Measurements from ENCODE around the gene EIF6. TPM values are rescaled to one million over a fixed set of nuclear protein-coding genes. Genes with fewer than 3 reads are reported as not detected.

The EIF6 gene
- total and polyA plus RNA-seq, 10 donors = 50.5 to 121 (median 68.0) TPM

DNA sequence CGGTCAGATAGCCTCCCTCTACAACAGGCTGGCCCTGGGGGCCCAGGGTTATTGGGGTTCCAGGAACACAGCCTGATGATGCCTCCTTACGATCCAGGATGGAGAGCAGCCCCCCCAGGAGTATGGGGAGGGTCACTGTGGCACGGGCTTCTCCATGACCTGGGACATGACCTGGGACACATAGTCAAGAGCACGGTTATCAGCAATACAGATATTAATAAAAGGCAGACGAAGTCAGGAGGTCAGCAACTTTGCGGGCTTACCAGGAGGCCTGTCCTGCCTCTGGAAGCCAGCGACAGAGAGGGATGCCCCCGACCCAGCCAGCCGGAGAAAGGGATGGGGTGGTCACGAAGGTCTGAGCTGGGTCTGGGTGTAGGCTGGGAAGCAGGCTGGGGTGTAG is 7.4 kb downstream of the EIF6 start:
- intact Hi-C loops (cut with DNase I; ENCODE audit: low total_unique reads) = no loop called here
- peak overlapping the region; percentile 54 to 89 (median 66) for H3K4me3 ChIP-seq
- peaks cover 0 to 85% (median 38%) of the 10 kb centered on the region in 6 donors for H3K36me3 ChIP-seq
- H3K27me3 ChIP-seq (replicated peaks in 1 of 7) = no peaks in the 10 kb centered on the region
- TF ChIP-seq POLR2AphosphoS5 (IDR thresholded peaks at IDR 0.05) (no peak), POLR2A (IDR thresholded peaks at IDR 0.05) (no peak)
- TF ChIP-seq, protein P1, sequence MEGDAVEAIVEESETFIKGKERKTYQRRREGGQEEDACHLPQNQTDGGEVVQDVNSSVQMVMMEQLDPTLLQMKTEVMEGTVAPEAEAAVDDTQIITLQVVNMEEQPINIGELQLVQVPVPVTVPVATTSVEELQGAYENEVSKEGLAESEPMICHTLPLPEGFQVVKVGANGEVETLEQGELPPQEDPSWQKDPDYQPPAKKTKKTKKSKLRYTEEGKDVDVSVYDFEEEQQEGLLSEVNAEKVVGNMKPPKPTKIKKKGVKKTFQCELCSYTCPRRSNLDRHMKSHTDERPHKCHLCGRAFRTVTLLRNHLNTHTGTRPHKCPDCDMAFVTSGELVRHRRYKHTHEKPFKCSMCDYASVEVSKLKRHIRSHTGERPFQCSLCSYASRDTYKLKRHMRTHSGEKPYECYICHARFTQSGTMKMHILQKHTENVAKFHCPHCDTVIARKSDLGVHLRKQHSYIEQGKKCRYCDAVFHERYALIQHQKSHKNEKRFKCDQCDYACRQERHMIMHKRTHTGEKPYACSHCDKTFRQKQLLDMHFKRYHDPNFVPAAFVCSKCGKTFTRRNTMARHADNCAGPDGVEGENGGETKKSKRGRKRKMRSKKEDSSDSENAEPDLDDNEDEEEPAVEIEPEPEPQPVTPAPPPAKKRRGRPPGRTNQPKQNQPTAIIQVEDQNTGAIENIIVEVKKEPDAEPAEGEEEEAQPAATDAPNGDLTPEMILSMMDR (IDR thresholded peaks at IDR 0.05 in 8 of 11, conservative IDR thresholded peaks at IDR 0.05 in 3 of 11) = no peak
- H3K9me3 ChIP-seq = no peaks in the 10 kb centered on the region
- 11 to 19% (median 13%) methylated on average over 4 to 10 of the region's 10 CpGs for WGBS, 5 donors
- peaks cover 15 to 64% (median 30%) of the 10 kb centered on the region in 6 donors for H3K4me1 ChIP-seq
- peak overlapping the region; percentile 91 to 100 (median 99) for H3K27ac ChIP-seq
- DNase-seq = peak; percentile 82

DNA sequence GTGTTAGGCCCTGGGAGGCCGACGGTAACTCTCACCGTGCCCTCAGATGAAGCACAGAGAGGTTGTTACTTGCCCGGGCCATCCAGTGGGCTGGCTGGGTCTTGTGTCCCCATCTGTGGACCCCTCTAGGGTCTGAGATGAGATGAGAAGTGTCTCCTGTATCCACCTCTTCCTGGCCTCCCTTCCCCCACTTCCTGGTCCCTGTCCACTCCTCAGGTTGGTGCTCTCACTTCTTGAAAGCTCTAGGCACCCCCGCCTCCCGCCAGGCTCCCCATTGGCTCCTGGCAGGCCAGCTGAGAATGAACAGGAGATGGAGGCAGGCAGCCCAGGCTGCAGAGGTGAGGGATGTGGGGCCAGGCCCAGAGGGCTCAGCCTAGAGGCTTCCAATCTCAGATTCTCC is 8.2 kb downstream of the EIF6 start:
- peaks cover 15 to 56% (median 28%) of the 10 kb centered on the region in 6 donors for H3K4me1 ChIP-seq
- intact Hi-C loops (cut with DNase I; ENCODE audit: low total_unique reads) = no loop called here
- H3K9me3 ChIP-seq = no peaks in the 10 kb centered on the region
- no peak for TF ChIP-seq POLR2AphosphoS5 (IDR thresholded peaks at IDR 0.05)
- no peak for TF ChIP-seq POLR2A (IDR thresholded peaks at IDR 0.05)
- WGBS, 5 donors = 89 to 98% (median 91%) methylated on average over 6 of the region's 6 CpGs
- H3K36me3 ChIP-seq = peaks cover 0 to 85% (median 40%) of the 10 kb centered on the region in 6 donors
- no peak for DNase-seq
- peak overlapping the region; percentile 91 to 100 (median 99) for H3K27ac ChIP-seq
- H3K4me3 ChIP-seq = peak overlapping the region in 4 of 8 donors; percentile 60 to 89 (median 69)
- H3K27me3 ChIP-seq (replicated peaks in 1 of 7) = no peaks in the 10 kb centered on the region

GRCh38 chr20:35275741-35276251 is 8.8 kb downstream of the EIF6 start:
- 87 to 93% (median 91%) methylated on average over 11 to 12 of the region's 12 CpGs for WGBS, 5 donors
- Histone ChIP-seq H3K36me3 (peaks cover 0 to 85% (median 44%) of the 10 kb centered on the region in 6 donors), H3K27me3 (replicated peaks in 1 of 7) (no peaks in the 10 kb centered on the region), H3K4me3 (no peak overlapping the region), H3K4me1 (peaks cover 15 to 54% (median 28%) of the 10 kb centered on the region in 6 donors), H3K27ac (peak overlapping the region in 3 of 8 donors; percentile 99 to 100 (median 99)), H3K9me3 (no peaks in the 10 kb centered on the region)
- no peak for DNase-seq
- TF ChIP-seq POLR2AphosphoS5 (IDR thresholded peaks at IDR 0.05) (peak in 1 of 3 donors; percentile 49), POLR2A (IDR thresholded peaks at IDR 0.05) (no peak)
- intact Hi-C loops (cut with DNase I; ENCODE audit: low total_unique reads) = no loop called here

DNA sequence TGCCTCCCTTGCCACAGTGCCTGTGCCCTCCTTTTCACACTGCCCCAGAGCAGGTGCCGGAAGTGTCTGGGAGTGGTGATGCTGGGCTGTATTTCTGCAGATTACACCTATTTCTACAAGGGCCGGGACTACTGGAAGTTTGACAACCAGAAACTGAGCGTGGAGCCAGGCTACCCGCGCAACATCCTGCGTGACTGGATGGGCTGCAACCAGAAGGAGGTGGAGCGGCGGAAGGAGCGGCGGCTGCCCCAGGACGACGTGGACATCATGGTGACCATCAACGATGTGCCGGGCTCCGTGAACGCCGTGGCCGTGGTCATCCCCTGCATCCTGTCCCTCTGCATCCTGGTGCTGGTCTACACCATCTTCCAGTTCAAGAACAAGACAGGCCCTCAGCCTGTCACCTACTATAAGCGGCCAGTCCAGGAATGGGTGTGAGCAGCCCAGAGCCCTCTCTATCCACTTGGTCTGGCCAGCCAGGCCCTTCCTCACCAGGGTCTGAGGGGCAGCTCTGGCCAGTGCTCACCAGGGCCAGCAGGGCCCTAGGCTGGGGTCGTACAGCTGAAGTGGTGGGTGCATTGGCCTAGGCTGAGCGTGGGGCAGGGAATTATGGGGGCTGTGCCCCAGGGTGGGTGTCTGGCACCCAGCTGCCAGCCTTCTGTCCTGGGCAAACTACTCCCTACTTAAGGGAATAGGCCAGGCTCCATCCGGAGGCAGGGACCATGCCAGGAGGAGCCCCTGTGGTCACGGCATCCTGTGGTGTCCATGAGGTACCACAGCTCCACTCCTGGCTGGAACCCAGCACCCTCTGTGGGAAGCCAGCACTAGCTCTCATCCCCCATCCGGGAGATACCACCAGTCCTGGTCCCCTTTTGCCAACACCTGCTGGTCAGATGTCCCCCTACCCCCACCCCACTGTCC is 10.1 kb downstream of the EIF6 start:
- intact Hi-C loops (cut with DNase I; ENCODE audit: low total_unique reads) = no loop called here
- Histone ChIP-seq H3K36me3 (peaks cover 0 to 85% (median 35%) of the 10 kb centered on the region in 6 donors), H3K4me1 (peaks cover 15 to 46% (median 28%) of the 10 kb centered on the region in 6 donors), H3K27ac (no peak overlapping the region), H3K27me3 (replicated peaks in 1 of 7) (no peaks in the 10 kb centered on the region), H3K9me3 (no peaks in the 10 kb centered on the region), H3K4me3 (no peak overlapping the region)
- WGBS, 5 donors = 89 to 95% (median 94%) methylated on average over 23 to 24 of the region's 24 CpGs
- TF ChIP-seq POLR2A (IDR thresholded peaks at IDR 0.05) = no peak
- TF ChIP-seq POLR2AphosphoS5 (IDR thresholded peaks at IDR 0.05) = peak in 2 of 3 donors; percentile 11 to 53
- TF ChIP-seq, protein P1 (IDR thresholded peaks at IDR 0.05 in 8 of 11, conservative IDR thresholded peaks at IDR 0.05 in 3 of 11) = no peak
- DNase-seq = no peak
